K562 (cell line): Measurements from ENCODE around the gene BCL2L13. TPM values are rescaled to one million over a fixed set of nuclear protein-coding genes. Genes with fewer than 3 reads are reported as not detected.

Source experiments
- CBX3 ChIP-seq, 2 experiments: IDR thresholded peaks; 1 replicate in 1 of 2; 2 replicates in 1 of 2; pipeline ENCODE4 v1.6.1; 2012; ENCODE audit warnings: inconsistent platforms in 2 of 2, low read length in 2 of 2, borderline replicate concordance in 1 of 2, control low read depth in 1 of 2
- CHD4 ChIP-seq: fragments of 200-600 bp; sonication (generic); IDR thresholded peaks from 3 replicates; pipeline ENCODE4 v1.6.1; 2012; ENCODE audit warnings: low read depth, mild to moderate bottlenecking, mixed read lengths, low read length, inconsistent platforms; ENCODE audit not compliant: insufficient read depth, insufficient replicate concordance, poor library complexity, severe bottlenecking
- DIDO1 ChIP-seq: fragments of 450-650 bp; IDR thresholded peaks from 2 replicates; pipeline ENCODE4 v1.6.1; 2016; ENCODE audit warnings: low read depth, missing biosample characterization, missing genetic modification characterization
- KAT8 ChIP-seq: fragments of 450-650 bp; IDR thresholded peaks from 2 replicates; pipeline ENCODE4 v1.6.1; 2016; ENCODE audit warnings: low read depth, mild to moderate bottlenecking
- NCOR1 ChIP-seq: fragments of 450-650 bp; IDR thresholded peaks from 2 replicates; pipeline ENCODE4 v1.6.1; 2016; ENCODE audit warnings: mild to moderate bottlenecking, moderate library complexity
- PML ChIP-seq: IDR thresholded peaks from 2 replicates; pipeline ENCODE4 v1.6.1; 2012; ENCODE audit warnings: low read length, inconsistent platforms
- PYGO2 ChIP-seq: fragments of 450-650 bp; IDR thresholded peaks from 2 replicates; pipeline ENCODE4 v1.6.1; 2016; ENCODE audit warnings: mild to moderate bottlenecking, missing genetic modification characterization, moderate library complexity, missing compliant biosample characterization
- RB1 ChIP-seq: fragments of 450-650 bp; IDR thresholded peaks from 2 replicates; pipeline ENCODE4 v1.6.1; 2017; ENCODE audit warnings: low read depth, mild to moderate bottlenecking
- ZBTB7A ChIP-seq: IDR thresholded peaks from 2 replicates; pipeline ENCODE4 v1.6.1; 2011; ENCODE audit warnings: low read depth, mild to moderate bottlenecking, low read length, moderate library complexity, borderline replicate concordance; ENCODE audit not compliant: control insufficient read depth
- polyA plus RNA-seq, 8 experiments: library from polyadenylated mRNA; depleted of rRNA in 4 of 8; stranded (reverse) in 5 of 8; unstranded in 3 of 8; fragments of >200 nt; fragmentation: Nextera tagmentation in 2 of 8; fragmentation: Illumina TruSeq in 1 of 8; extraction: Ambion mirVana in 2 of 8; extraction: Trizol in 1 of 8; gene quantifications; 2 replicates each; pipeline versions ENCODE4 v1.2.1 to v1.2.3, GENCODE V29; 2011 to 2014; ENCODE audit warnings: inconsistent platforms in 1 of 8, missing spikeins in 1 of 8
- total RNA-seq, 7 experiments: library from RNA; depleted of rRNA in 6 of 7; stranded (reverse); fragments of >200 nt in 6 of 7; fragmentation: Illumina TruSeq in 2 of 7; extraction: Trizol in 2 of 7; gene quantifications; 2 replicates each; pipeline versions ENCODE4 v1.2.1 to v1.2.3, GENCODE V29; 2011 to 2021; ENCODE audit warnings: low replicate concordance in 1 of 7
- TF ChIP-seq, protein P1 (sequence below), 2 experiments: fragments of 450-650 bp in 1 of 2; sonication (generic) in 1 of 2; formaldehyde crosslinking in 1 of 2; IDR thresholded peaks; 2 replicates each; pipeline versions ENCODE4 v1.7.1 to v1.9.0; 2016 to 2022; ENCODE audit warnings: inconsistent platforms in 1 of 2, mild to moderate bottlenecking in 1 of 2, missing genetic modification reagents in 1 of 2
- TF ChIP-seq, protein P2 (sequence below): fragments of 450-650 bp; IDR thresholded peaks from 2 replicates; pipeline ENCODE4 v1.6.1; 2018; ENCODE audit not compliant: partially characterized antibody
- TF ChIP-seq, protein P3 (sequence below): sonication (generic); formaldehyde crosslinking; IDR thresholded peaks from 2 replicates; pipeline ENCODE4 v1.8.1; 2023; ENCODE audit warnings: mild to moderate bottlenecking, missing genetic modification reagents, moderate library complexity

Gene BCL2L13
- total and polyA plus RNA-seq, 9 of the 15 experiments (the other 6 are each of a cell fraction or from before 2014, with no cell fraction given), result 41.5 to 63.4 (median 56.5) TPM

DNA sequence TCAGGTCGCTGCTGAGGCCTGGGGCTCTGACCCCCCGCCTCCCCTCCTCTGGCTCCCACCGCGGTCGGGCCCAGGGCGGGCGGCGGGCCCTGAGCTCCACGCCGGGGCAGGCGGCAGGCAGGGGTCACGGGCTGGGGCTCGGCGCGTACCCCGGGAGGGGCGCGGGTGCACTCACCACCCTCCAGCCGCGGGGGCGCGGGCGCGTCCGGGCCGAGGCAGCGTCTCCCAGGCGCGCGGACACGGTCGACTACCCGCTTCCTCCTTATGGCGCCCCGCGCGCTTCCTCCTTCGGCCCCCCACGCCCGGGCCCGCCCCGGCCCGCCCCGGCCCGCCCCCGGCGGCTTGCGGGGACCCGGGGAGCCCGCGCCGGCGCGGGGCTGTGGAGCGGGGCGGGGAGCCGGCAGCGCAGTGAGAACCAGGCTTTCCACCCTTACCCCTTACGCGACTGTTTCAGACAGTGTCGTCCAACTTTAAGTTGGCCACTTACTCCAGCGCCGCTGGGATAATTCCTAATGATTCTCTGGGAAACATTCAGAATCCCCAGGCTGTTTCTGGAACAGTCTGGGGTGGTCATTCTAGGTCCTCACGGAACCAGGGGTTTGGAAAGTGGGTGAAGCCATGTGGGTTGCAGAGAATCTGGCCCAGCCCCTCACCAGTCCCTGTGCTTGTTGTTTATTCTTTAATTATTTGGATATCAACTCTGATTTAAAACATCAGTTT, 135.8 kb downstream of the BCL2L13 start, which contains the start of gene BID (continued):
- TF ChIP-seq, protein P1, sequence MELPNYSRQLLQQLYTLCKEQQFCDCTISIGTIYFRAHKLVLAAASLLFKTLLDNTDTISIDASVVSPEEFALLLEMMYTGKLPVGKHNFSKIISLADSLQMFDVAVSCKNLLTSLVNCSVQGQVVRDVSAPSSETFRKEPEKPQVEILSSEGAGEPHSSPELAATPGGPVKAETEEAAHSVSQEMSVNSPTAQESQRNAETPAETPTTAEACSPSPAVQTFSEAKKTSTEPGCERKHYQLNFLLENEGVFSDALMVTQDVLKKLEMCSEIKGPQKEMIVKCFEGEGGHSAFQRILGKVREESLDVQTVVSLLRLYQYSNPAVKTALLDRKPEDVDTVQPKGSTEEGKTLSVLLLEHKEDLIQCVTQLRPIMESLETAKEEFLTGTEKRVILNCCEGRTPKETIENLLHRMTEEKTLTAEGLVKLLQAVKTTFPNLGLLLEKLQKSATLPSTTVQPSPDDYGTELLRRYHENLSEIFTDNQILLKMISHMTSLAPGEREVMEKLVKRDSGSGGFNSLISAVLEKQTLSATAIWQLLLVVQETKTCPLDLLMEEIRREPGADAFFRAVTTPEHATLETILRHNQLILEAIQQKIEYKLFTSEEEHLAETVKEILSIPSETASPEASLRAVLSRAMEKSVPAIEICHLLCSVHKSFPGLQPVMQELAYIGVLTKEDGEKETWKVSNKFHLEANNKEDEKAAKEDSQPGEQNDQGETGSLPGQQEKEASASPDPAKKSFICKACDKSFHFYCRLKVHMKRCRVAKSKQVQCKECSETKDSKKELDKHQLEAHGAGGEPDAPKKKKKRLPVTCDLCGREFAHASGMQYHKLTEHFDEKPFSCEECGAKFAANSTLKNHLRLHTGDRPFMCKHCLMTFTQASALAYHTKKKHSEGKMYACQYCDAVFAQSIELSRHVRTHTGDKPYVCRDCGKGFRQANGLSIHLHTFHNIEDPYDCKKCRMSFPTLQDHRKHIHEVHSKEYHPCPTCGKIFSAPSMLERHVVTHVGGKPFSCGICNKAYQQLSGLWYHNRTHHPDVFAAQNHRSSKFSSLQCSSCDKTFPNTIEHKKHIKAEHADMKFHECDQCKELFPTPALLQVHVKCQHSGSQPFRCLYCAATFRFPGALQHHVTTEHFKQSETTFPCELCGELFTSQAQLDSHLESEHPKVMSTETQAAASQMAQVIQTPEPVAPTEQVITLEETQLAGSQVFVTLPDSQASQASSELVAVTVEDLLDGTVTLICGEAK (IDR thresholded peaks at IDR 0.05), result peak; percentile 29; the same call in 1 of the 2 replicates
- TF ChIP-seq, protein P1 (CRISPR knock-in tag; IDR thresholded peaks at IDR 0.05), result no peak
- TF ChIP-seq, protein P2, sequence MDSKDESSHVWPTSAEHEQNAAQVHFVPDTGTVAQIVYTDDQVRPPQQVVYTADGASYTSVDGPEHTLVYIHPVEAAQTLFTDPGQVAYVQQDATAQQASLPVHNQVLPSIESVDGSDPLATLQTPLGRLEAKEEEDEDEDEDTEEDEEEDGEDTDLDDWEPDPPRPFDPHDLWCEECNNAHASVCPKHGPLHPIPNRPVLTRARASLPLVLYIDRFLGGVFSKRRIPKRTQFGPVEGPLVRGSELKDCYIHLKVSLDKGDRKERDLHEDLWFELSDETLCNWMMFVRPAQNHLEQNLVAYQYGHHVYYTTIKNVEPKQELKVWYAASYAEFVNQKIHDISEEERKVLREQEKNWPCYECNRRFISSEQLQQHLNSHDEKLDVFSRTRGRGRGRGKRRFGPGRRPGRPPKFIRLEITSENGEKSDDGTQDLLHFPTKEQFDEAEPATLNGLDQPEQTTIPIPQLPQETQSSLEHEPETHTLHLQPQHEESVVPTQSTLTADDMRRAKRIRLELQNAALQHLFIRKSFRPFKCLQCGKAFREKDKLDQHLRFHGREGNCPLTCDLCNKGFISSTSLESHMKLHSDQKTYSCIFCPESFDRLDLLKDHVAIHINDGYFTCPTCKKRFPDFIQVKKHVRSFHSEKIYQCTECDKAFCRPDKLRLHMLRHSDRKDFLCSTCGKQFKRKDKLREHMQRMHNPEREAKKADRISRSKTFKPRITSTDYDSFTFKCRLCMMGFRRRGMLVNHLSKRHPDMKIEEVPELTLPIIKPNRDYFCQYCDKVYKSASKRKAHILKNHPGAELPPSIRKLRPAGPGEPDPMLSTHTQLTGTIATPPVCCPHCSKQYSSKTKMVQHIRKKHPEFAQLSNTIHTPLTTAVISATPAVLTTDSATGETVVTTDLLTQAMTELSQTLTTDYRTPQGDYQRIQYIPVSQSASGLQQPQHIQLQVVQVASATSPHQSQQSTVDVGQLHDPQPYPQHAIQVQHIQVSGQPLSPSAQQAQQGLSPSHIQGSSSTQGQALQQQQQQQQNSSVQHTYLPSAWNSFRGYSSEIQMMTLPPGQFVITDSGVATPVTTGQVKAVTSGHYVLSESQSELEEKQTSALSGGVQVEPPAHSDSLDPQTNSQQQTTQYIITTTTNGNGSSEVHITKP, result no peak
- TF ChIP-seq PML (no peak), ZBTB7A (peak; percentile 67; the same call in 1 of the 2 replicates), CHD4 (no peak), NCOR1 (no peak), RB1 (peak; percentile 72), CBX3 (IDR thresholded peaks at IDR 0.05; ENCODE audit: borderline replicate concordance in 1 of 2, low read length in 2 of 2) (no peak), DIDO1 (no peak), KAT8 (no peak), PYGO2 (tag) (no peak)
- TF ChIP-seq, protein P3, sequence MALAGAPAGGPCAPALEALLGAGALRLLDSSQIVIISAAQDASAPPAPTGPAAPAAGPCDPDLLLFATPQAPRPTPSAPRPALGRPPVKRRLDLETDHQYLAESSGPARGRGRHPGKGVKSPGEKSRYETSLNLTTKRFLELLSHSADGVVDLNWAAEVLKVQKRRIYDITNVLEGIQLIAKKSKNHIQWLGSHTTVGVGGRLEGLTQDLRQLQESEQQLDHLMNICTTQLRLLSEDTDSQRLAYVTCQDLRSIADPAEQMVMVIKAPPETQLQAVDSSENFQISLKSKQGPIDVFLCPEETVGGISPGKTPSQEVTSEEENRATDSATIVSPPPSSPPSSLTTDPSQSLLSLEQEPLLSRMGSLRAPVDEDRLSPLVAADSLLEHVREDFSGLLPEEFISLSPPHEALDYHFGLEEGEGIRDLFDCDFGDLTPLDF (CRISPR knock-in tag), result no peak
